Progenitor cell of endocrine pancreas (in vitro differentiated cells): ENCODE data around the gene TMEM26. TPM values are rescaled to one million over a fixed set of nuclear protein-coding genes. Genes with fewer than 3 reads are reported as not detected.

Experiments used
- DNase-seq: peaks from one replicate; pipeline ENCODE4 v3.0.0; 2021; ENCODE audit warnings: low spot score; ENCODE audit not compliant: unreplicated experiment
- H3K27ac Mint-ChIP-seq: 2 replicates; pipeline ENCODE4 v1.8.0; 2021; ENCODE audit warnings: mild to moderate bottlenecking, moderate library complexity, mixed read lengths
- H3K27me3 Mint-ChIP-seq: 2 replicates; pipeline ENCODE4 v1.8.0; 2021; ENCODE audit warnings: mixed read lengths
- H3K36me3 Mint-ChIP-seq: 2 replicates; pipeline ENCODE4 v1.8.0; 2022; ENCODE audit warnings: mixed read lengths; ENCODE audit not compliant: insufficient read depth
- H3K4me1 Mint-ChIP-seq: 2 replicates; pipeline ENCODE4 v1.8.0; 2021; ENCODE audit warnings: low read depth, mixed read lengths
- H3K4me3 Mint-ChIP-seq: 2 replicates; pipeline ENCODE4 v1.8.0; 2021; ENCODE audit warnings: low read depth, mild to moderate bottlenecking, moderate library complexity, mixed read lengths
- H3K9me3 Mint-ChIP-seq: 2 replicates; pipeline ENCODE4 v1.8.0; 2021; ENCODE audit warnings: low read depth, mixed read lengths
- total RNA-seq: library from RNA; stranded (reverse); gene quantifications from 2 replicates; pipeline ENCODE4 v1.2.1, GENCODE V29; 2021
- TF ChIP-seq, protein P1 (sequence below): fragments of 200-600 bp; sonication (generic); IDR thresholded peaks from one replicate; pipeline ENCODE4 v1.5.0; 2021; ENCODE audit warnings: antibody characterized with exemption, mild to moderate bottlenecking; ENCODE audit not compliant: unreplicated experiment

Gene TMEM26
- total RNA-seq, 1 donor from 2014 or later = 0.24 TPM

DNA sequence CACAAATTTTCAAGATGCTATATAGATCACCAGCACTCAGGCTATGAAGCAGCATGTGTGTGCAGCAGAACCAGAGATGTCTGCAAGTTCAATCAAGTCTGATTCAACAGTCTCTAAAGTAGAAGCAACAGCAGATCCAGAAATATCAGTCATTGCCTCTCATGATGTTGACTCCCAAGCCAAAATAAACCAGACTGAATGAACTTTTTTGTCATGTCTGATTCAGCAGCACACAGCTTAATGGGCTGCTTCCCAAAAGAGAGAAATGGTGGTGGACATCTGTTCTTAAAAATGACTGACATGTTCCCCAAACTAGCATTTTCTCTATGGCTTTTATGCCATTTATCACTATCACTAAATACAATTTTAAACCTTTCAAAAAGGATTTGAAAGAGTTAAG, 53.8 kb downstream of the TMEM26 start:
- Mint-ChIP-seq H3K4me3 (no peak overlapping the region), H3K9me3 (no peaks in the 10 kb centered on the region), H3K27ac (no peak overlapping the region), H3K4me1 (peaks cover 16% of the 10 kb centered on the region), H3K36me3 (no peaks in the 10 kb centered on the region), H3K27me3 (no peaks in the 10 kb centered on the region)
- TF ChIP-seq, protein P1, sequence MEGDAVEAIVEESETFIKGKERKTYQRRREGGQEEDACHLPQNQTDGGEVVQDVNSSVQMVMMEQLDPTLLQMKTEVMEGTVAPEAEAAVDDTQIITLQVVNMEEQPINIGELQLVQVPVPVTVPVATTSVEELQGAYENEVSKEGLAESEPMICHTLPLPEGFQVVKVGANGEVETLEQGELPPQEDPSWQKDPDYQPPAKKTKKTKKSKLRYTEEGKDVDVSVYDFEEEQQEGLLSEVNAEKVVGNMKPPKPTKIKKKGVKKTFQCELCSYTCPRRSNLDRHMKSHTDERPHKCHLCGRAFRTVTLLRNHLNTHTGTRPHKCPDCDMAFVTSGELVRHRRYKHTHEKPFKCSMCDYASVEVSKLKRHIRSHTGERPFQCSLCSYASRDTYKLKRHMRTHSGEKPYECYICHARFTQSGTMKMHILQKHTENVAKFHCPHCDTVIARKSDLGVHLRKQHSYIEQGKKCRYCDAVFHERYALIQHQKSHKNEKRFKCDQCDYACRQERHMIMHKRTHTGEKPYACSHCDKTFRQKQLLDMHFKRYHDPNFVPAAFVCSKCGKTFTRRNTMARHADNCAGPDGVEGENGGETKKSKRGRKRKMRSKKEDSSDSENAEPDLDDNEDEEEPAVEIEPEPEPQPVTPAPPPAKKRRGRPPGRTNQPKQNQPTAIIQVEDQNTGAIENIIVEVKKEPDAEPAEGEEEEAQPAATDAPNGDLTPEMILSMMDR = no peak
- DNase-seq = no peak

DNA sequence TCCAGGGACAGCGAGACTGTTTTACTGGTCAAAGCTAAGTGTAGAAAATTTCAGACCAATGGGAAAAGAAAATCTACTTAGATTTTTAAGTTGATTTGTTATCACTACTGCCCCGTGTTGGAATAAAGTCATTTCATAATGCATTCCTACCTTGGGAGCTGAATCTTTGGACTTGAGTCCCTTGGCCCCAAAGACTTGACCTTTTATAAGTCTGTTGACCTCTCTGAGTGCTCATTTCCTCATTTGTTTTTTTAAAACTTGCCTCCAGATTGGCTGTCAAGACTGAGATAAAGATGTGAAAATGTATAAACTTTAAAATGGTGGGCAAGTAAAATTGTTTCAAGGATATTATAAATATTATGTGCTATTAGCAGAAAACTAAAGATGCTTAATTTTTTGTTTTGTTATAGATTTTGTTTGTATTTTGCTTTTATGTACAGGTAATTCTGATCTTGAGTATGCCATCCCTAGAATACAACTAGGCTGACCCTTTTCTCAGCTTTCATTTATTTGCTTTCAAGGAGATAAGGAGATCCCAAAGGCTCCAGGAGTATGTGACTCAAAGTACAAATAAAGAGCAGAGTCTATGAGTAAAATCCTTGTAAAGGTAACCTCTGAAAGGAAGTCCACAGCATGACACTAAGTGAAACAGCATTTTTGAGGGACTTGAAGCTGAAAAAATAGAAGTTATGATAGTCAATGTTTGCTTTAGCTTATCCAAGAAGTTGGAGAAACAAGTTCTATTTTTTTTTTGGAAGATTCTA, 54.6 kb downstream of the TMEM26 start:
- Mint-ChIP-seq H3K27ac (peak overlapping the region; percentile 51), H3K4me3 (no peak overlapping the region), H3K9me3 (no peaks in the 10 kb centered on the region), H3K36me3 (no peaks in the 10 kb centered on the region), H3K27me3 (no peaks in the 10 kb centered on the region), H3K4me1 (peaks cover 16% of the 10 kb centered on the region)
- DNase-seq = no peak
- TF ChIP-seq, protein P1 = no peak

DNA sequence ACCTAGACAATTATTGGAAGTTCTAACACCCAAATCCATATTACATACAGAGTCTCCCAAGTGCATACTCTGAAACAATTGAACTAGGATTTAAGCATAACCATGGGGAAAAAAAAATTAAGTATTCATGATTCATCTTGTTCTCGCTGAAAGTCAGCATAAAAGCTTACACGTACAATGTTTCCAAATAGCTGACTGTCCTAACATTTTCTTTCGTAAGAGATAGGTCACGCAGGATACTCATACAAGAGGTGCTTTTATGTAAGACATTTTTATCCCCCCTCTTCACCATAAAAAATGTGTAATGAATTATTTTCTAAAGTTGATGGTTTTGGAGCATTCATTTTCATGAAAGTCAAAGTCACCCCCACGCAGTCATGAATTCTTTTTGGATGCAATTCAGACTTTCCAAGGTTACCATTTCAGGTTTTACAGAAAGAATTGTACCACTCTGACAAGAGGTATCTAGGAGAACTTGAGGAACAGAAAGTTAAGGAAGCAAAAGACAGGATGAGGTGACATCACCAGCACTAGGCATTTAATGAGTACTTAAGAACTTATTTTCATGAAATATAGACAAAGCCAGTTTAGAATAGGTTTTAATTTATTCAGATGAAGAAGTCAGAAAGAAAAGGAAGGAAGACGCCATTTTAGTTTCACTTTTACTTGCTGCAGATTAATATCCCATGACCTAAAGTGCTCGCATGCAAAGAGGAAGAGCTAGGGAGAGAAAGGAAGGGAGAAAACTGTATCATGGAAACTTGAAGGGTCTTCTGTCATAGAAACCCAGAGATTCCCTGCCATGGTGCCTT, 55.8 kb downstream of the TMEM26 start:
- no peaks in the 10 kb centered on the region for H3K27me3 Mint-ChIP-seq
- no peaks in the 10 kb centered on the region for H3K36me3 Mint-ChIP-seq
- no peak for DNase-seq
- peaks cover 3% of the 10 kb centered on the region for H3K9me3 Mint-ChIP-seq
- H3K4me3 Mint-ChIP-seq = no peak overlapping the region
- no peak overlapping the region for H3K27ac Mint-ChIP-seq
- TF ChIP-seq, protein P1 = no peak
- H3K4me1 Mint-ChIP-seq = peaks cover 16% of the 10 kb centered on the region

DNA sequence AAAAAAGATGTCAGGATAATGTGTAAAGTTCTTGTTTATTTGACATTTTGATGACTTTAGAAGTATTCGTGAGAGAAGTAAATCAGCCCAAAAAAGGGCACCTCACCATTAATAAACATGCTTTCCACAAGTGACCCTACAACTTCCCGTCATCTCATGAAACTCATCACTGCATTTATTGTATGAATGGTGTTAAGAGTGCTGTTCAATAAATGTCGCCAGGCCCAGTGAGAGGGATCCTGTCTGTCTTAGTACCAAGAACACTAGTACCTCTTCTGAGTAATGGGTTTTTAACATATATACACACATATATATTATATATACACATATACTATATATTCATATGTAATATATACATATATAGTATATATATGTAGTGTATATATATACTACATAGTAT, 61.9 kb downstream of the TMEM26 start:
- no peaks in the 10 kb centered on the region for H3K36me3 Mint-ChIP-seq
- no peaks in the 10 kb centered on the region for H3K4me1 Mint-ChIP-seq
- TF ChIP-seq, protein P1 = no peak
- H3K4me3 Mint-ChIP-seq = no peak overlapping the region
- H3K27me3 Mint-ChIP-seq = no peaks in the 10 kb centered on the region
- H3K9me3 Mint-ChIP-seq = peaks cover 3% of the 10 kb centered on the region
- DNase-seq = no peak
- no peak overlapping the region for H3K27ac Mint-ChIP-seq

DNA sequence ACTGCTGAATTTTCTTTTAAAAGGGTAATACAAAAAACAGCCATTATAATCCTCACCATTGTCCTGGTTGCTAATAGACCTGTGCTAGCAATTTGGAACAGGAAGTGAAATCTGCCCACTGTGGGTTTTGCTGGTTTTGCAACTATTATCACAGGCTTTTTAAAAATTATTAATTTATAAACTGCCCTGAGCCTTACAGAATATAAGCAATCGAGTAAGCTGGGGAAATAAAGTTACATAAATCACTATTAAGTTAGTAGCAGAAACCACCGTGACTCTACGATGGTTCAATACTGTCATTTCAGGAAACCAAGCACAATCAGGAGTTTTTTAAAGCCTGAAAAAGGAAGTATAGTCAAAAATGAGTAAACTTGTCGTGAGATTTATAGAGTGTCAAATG, 62.3 kb downstream of the TMEM26 start:
- no peaks in the 10 kb centered on the region for H3K36me3 Mint-ChIP-seq
- no peak overlapping the region for H3K27ac Mint-ChIP-seq
- DNase-seq = no peak
- no peaks in the 10 kb centered on the region for H3K4me1 Mint-ChIP-seq
- peaks cover 3% of the 10 kb centered on the region for H3K9me3 Mint-ChIP-seq
- no peak overlapping the region for H3K4me3 Mint-ChIP-seq
- TF ChIP-seq, protein P1 = no peak
- no peaks in the 10 kb centered on the region for H3K27me3 Mint-ChIP-seq
